ENCODE measurements around the gene PSME2.

Gene PSME2

DNA sequence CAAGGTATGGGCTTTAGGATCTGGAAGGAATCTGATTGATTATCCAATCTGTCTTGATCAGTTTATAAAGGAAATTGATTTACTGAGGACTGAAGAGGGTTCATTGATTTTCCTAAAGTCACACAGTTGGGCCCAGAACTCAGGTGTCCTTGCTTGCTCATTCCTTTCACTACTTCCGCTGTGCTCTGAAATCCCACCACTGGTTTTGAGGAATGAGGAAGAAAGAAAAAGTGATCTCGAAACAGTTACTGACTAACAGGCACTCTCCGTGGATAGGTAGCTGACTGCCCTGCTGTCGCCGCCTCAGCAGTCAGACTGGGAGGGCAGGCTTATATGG is 16.1 kb downstream of the PSME2 start, which contains the start of gene FITM1:
Gene FITM1, plus strand, starts transcription at position 280 of the 337 bp plus-strand sequence. CDS start 905 bp downstream, outside the sequence.
- no peak within 1 kb of the TSS for H3K4me3 ChIP-seq (replicated peaks; ENCODE audit: insufficient read depth, low read length)
- TF ChIP-seq, protein P1, sequence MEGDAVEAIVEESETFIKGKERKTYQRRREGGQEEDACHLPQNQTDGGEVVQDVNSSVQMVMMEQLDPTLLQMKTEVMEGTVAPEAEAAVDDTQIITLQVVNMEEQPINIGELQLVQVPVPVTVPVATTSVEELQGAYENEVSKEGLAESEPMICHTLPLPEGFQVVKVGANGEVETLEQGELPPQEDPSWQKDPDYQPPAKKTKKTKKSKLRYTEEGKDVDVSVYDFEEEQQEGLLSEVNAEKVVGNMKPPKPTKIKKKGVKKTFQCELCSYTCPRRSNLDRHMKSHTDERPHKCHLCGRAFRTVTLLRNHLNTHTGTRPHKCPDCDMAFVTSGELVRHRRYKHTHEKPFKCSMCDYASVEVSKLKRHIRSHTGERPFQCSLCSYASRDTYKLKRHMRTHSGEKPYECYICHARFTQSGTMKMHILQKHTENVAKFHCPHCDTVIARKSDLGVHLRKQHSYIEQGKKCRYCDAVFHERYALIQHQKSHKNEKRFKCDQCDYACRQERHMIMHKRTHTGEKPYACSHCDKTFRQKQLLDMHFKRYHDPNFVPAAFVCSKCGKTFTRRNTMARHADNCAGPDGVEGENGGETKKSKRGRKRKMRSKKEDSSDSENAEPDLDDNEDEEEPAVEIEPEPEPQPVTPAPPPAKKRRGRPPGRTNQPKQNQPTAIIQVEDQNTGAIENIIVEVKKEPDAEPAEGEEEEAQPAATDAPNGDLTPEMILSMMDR (IDR thresholded peaks at IDR 0.05; ENCODE audit: insufficient read depth, low read length) = no peak
- TF ChIP-seq, protein P2, sequence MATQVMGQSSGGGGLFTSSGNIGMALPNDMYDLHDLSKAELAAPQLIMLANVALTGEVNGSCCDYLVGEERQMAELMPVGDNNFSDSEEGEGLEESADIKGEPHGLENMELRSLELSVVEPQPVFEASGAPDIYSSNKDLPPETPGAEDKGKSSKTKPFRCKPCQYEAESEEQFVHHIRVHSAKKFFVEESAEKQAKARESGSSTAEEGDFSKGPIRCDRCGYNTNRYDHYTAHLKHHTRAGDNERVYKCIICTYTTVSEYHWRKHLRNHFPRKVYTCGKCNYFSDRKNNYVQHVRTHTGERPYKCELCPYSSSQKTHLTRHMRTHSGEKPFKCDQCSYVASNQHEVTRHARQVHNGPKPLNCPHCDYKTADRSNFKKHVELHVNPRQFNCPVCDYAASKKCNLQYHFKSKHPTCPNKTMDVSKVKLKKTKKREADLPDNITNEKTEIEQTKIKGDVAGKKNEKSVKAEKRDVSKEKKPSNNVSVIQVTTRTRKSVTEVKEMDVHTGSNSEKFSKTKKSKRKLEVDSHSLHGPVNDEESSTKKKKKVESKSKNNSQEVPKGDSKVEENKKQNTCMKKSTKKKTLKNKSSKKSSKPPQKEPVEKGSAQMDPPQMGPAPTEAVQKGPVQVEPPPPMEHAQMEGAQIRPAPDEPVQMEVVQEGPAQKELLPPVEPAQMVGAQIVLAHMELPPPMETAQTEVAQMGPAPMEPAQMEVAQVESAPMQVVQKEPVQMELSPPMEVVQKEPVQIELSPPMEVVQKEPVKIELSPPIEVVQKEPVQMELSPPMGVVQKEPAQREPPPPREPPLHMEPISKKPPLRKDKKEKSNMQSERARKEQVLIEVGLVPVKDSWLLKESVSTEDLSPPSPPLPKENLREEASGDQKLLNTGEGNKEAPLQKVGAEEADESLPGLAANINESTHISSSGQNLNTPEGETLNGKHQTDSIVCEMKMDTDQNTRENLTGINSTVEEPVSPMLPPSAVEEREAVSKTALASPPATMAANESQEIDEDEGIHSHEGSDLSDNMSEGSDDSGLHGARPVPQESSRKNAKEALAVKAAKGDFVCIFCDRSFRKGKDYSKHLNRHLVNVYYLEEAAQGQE (IDR thresholded peaks at IDR 0.05; ENCODE audit: insufficient replicate concordance, low read depth) = no peak
- TF ChIP-seq GABPA (IDR thresholded peaks at IDR 0.05; ENCODE audit: low read depth) (no peak), SPI1 (IDR thresholded peaks at IDR 0.05; ENCODE audit: borderline replicate concordance, low read depth) (no peak), POLR2AphosphoS5 (IDR thresholded peaks at IDR 0.05; ENCODE audit: low read depth) (no peak)
- H3K27me3 ChIP-seq (ENCODE audit: insufficient read depth, poor library complexity, severe bottlenecking) = no peaks in the 10 kb centered on the region
- H3K27ac ChIP-seq (replicated peaks) = no peak within 1 kb of the TSS
- no peak for DNase-seq (ENCODE audit: low read depth in 1 of 2, low spot score in 1 of 2)

DNA sequence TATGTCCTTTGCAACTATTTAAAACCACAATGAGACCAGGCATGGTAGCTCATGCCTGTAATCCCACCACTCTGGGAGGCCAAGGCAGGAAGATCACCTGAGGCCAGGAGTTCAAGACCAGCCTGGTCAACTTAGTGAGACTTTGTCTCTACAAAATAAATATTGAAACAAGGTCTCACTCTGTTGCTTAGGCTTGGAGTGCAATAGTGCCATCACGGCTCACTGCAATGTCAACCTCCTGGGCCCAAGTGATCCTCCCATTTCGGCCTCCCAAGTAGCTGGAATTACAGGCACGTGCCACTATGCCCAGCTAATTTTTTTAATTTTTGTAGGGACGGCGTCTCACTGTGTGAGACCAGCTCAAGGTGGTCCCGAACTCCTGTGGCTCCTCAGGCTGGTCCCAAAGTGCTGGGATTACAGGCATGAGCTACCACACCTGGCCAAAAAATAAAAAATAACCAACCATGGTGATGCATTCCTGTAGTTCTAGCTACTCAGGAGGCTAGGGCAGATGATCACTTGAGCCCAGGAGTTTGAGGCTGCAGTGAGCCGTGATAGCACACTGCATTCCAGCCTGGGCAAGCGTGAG is 16.9 kb downstream of the PSME2 start:
- TF ChIP-seq, protein P2 (IDR thresholded peaks at IDR 0.05; ENCODE audit: insufficient replicate concordance, low read depth) = no peak
- TF ChIP-seq GABPA (IDR thresholded peaks at IDR 0.05; ENCODE audit: low read depth) (no peak), POLR2AphosphoS5 (IDR thresholded peaks at IDR 0.05; ENCODE audit: low read depth) (no peak), SPI1 (IDR thresholded peaks at IDR 0.05; ENCODE audit: borderline replicate concordance, low read depth) (no peak)
- TF ChIP-seq, protein P1 (IDR thresholded peaks at IDR 0.05; ENCODE audit: insufficient read depth, low read length) = no peak
- no peaks in the 10 kb centered on the region for H3K27me3 ChIP-seq (ENCODE audit: insufficient read depth, poor library complexity, severe bottlenecking)
- no peak overlapping the region for H3K27ac ChIP-seq (replicated peaks)
- H3K4me3 ChIP-seq (replicated peaks; ENCODE audit: insufficient read depth, low read length) = no peak overlapping the region
- no peak for DNase-seq (ENCODE audit: low read depth in 1 of 2, low spot score in 1 of 2)

DNA sequence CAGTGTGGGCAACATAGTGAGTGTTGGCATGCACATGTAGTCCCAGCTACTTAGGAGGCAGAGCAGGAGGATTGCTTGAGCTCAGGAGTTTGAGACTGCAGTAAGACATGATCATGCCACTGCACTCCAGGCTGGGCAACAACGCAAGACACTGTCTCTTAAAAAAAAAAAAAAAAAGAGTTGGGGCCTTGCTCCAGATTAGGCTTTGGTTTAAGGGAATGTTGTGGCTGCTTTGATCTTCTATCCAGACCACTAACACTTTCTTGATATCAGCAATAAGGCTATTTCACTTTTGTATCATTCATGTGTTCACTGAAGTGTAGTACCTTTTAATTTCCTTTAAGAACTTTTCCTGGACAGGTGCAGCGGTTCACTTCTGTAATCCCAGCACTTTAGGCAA is 18.7 kb downstream of the PSME2 start:
- no peak for TF ChIP-seq GABPA (IDR thresholded peaks at IDR 0.05; ENCODE audit: low read depth)
- TF ChIP-seq, protein P2 (IDR thresholded peaks at IDR 0.05; ENCODE audit: insufficient replicate concordance, low read depth) = no peak
- TF ChIP-seq SPI1 (IDR thresholded peaks at IDR 0.05; ENCODE audit: borderline replicate concordance, low read depth) = no peak
- no peak for TF ChIP-seq POLR2AphosphoS5 (IDR thresholded peaks at IDR 0.05; ENCODE audit: low read depth)
- TF ChIP-seq, protein P1 (IDR thresholded peaks at IDR 0.05; ENCODE audit: insufficient read depth, low read length) = no peak
- DNase-seq (ENCODE audit: low read depth in 1 of 2, low spot score in 1 of 2) = no peak
- H3K4me3 ChIP-seq (replicated peaks; ENCODE audit: insufficient read depth, low read length) = no peak overlapping the region
- no peaks in the 10 kb centered on the region for H3K27me3 ChIP-seq (ENCODE audit: insufficient read depth, poor library complexity, severe bottlenecking)
- H3K27ac ChIP-seq (replicated peaks) = no peak overlapping the region
